DOHH2 (cell line): ENCODE data around the gene NXT1.

Source experiments
- EZH2phosphoT487 ChIP-seq: fragments of 200-600 bp; sonication (generic); IDR thresholded peaks from 2 replicates; pipeline ENCODE4 v1.6.1; 2017; ENCODE audit warnings: borderline replicate concordance, mild to moderate bottlenecking, antibody characterized with exemption, low read length, moderate library complexity, mixed read lengths
- TF ChIP-seq, protein P1 (sequence below): fragments of 200-600 bp; sonication (generic); IDR thresholded peaks from one replicate; pipeline ENCODE4 v1.5.1; 2014; ENCODE audit warnings: antibody characterized with exemption, mild to moderate bottlenecking, low read depth, low read length; ENCODE audit not compliant: poor library complexity, severe bottlenecking

DNA sequence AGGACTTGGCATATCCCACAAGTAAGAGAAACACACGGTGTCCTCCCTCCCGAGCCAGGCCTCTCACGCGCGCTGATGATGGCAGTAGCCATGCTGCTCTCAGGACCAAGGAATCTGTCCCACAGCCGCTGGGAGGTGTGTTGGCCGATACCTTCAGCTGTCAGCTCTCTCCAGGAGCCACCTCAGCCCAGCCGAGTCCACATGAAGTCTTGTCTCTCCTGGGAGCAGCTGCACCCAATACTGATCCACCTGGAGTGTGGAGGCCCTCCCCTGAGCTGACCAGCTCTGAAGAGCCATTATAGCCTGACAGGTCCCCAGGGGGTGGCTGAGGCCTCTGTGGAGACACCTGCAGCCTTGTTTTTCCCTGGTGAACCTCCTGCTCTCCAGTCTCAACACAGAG, 23.8 kb upstream of the NXT1 start:
- TF ChIP-seq, protein P1, sequence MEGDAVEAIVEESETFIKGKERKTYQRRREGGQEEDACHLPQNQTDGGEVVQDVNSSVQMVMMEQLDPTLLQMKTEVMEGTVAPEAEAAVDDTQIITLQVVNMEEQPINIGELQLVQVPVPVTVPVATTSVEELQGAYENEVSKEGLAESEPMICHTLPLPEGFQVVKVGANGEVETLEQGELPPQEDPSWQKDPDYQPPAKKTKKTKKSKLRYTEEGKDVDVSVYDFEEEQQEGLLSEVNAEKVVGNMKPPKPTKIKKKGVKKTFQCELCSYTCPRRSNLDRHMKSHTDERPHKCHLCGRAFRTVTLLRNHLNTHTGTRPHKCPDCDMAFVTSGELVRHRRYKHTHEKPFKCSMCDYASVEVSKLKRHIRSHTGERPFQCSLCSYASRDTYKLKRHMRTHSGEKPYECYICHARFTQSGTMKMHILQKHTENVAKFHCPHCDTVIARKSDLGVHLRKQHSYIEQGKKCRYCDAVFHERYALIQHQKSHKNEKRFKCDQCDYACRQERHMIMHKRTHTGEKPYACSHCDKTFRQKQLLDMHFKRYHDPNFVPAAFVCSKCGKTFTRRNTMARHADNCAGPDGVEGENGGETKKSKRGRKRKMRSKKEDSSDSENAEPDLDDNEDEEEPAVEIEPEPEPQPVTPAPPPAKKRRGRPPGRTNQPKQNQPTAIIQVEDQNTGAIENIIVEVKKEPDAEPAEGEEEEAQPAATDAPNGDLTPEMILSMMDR: no peak
- no peak for TF ChIP-seq EZH2phosphoT487
